Daoy (cell line): ENCODE results near the gene SPINK6. TPM values are rescaled to one million over a fixed set of nuclear protein-coding genes. Genes with fewer than 3 reads are reported as not detected.

Source experiments
- DNase-seq: peaks from one replicate; pipeline ENCODE4 v3.0.0-alpha.2; 2015; ENCODE audit warnings: low read depth
- total RNA-seq: library from RNA; depleted of rRNA; stranded (reverse); fragments of >200 nt; shearing (Covaris generic); gene quantifications from 2 replicates; pipeline ENCODE4 v1.2.3, GENCODE V29; 2014; rRNA removed

The SPINK6 gene
- total RNA-seq, result not detected in 2 replicates

GRCh38 chr5:148202531-148203203, at the start of gene SPINK6:
Gene SPINK6, plus strand, starts transcription at chr5:148203042. Its CDS starts 55 bp downstream, at chr5:148203097.
- peak; percentile 20 for DNase-seq

GRCh38 chr5:148156609-148157008, 46.2 kb upstream of the SPINK6 start:
- DNase-seq, result no peak

- no peak for DNase-seq
Measured at GRCh38 chr5:148162038-148162437, 40.8 kb upstream of the SPINK6 start.

- DNase-seq, result no peak
Measured at GRCh38 chr5:148163345-148163744, 39.5 kb upstream of the SPINK6 start.

GRCh38 chr5:148166550-148167283, 36.1 kb upstream of the SPINK6 start:
- DNase-seq, result no peak

GRCh38 chr5:148168246-148168645, 34.6 kb upstream of the SPINK6 start, which contains the start of gene SPINK14:
Gene SPINK14, plus strand, starts transcription at chr5:148168546. Its CDS starts 1,187 bp downstream, at chr5:148169733.
- DNase-seq, result no peak

GRCh38 chr5:148172377-148172776, 30.5 kb upstream of the SPINK6 start:
- DNase-seq, result no peak

GRCh38 chr5:148176480-148176879, 26.4 kb upstream of the SPINK6 start:
- DNase-seq, result no peak

- DNase-seq, result no peak
Measured at GRCh38 chr5:148177207-148177606, 25.6 kb upstream of the SPINK6 start.

- peak; percentile 51 for DNase-seq
Measured at GRCh38 chr5:148179234-148179824, 23.5 kb upstream of the SPINK6 start.

- DNase-seq, result peak; percentile 70
Measured at GRCh38 chr5:148186248-148187003, 16.4 kb upstream of the SPINK6 start.

- no peak for DNase-seq
Measured at GRCh38 chr5:148191010-148191409, 11.8 kb upstream of the SPINK6 start.

GRCh38 chr5:148193202-148193601, 9.6 kb upstream of the SPINK6 start:
- DNase-seq, result no peak

GRCh38 chr5:148201151-148201550, 1.7 kb upstream of the SPINK6 start:
- no peak for DNase-seq

GRCh38 chr5:148205044-148205806, 2.4 kb downstream of the SPINK6 start:
- DNase-seq, result no peak

GRCh38 chr5:148205865-148206264, 3.0 kb downstream of the SPINK6 start:
- DNase-seq, result no peak

GRCh38 chr5:148206620-148207019, 3.8 kb downstream of the SPINK6 start:
- DNase-seq, result no peak

- DNase-seq, result no peak
Measured at GRCh38 chr5:148208226-148208625, 5.4 kb downstream of the SPINK6 start.

GRCh38 chr5:148209151-148209770, 6.4 kb downstream of the SPINK6 start:
- no peak for DNase-seq

GRCh38 chr5:148214665-148215185, 11.9 kb downstream of the SPINK6 start:
- DNase-seq, result no peak

GRCh38 chr5:148221508-148221907, 18.7 kb downstream of the SPINK6 start:
- DNase-seq, result no peak
